Measurements from ENCODE around the gene SEC14L3.

SEC14L3 gene

GRCh38 chr22:30429887-30430286, 41.9 kb downstream of the SEC14L3 start:
- TF ChIP-seq CTCF (conservative IDR thresholded peaks at IDR 0.05; ENCODE audit: low read depth), result no peak
- POLR2A ChIA-PET (ENCODE audit: low non-redundant PET), result no interaction called here
- CTCF ChIA-PET, result interaction anchor here (0.6 kb wide), 1 partner anchor 55 kb away, joined by 3 read pairs; no protein-coding TSS in a partner anchor

GRCh38 chr22:30427871-30428270, 43.9 kb downstream of the SEC14L3 start:
- peak overlapping the region; percentile 45 for H3K27ac ChIP-seq
- no peak for DNase-seq (ENCODE audit: low spot score)
- TF ChIP-seq CTCF (conservative IDR thresholded peaks at IDR 0.05; ENCODE audit: low read depth), result no peak
- ChIA-PET POLR2A (ENCODE audit: low non-redundant PET) (no interaction called here), CTCF (interaction anchor here (0.6 kb wide), 1 partner anchor 8 kb away, joined by 4 read pairs; no protein-coding TSS in a partner anchor)

More at GRCh38 chr22:30429887-30430286, 41.9 kb downstream of the SEC14L3 start:
- peak overlapping the region; percentile 45; the same call in 1 of the 2 replicates for H3K27ac ChIP-seq
- DNase-seq (ENCODE audit: low spot score), result no peak

GRCh38 chr22:30426388-30427353, 45.1 kb downstream of the SEC14L3 start:
- peak; percentile 84 for DNase-seq (ENCODE audit: low spot score)
- POLR2A ChIA-PET (ENCODE audit: low non-redundant PET), result no interaction called here
- CTCF ChIA-PET, result interaction anchor here (0.6 to 1.1 kb wide), 3 partner anchors 44 to 131 kb away, joined by 3 to 4 read pairs (median 3); no protein-coding TSS in a partner anchor
- peak overlapping the region; percentile 99 for H3K27ac ChIP-seq
- peak; percentile 83 for TF ChIP-seq CTCF (conservative IDR thresholded peaks at IDR 0.05; ENCODE audit: low read depth)

GRCh38 chr22:30425616-30426387, 46.0 kb downstream of the SEC14L3 start, which contains the start of gene MTFP1:
MTFP1 (plus strand) TSS chr22:30425768; CDS start chr22:30425880, 112 bp downstream.
- ChIA-PET CTCF (interaction anchor here (1.1 kb wide), 1 partner anchor 60 kb away, joined by 4 read pairs; no protein-coding TSS in a partner anchor), POLR2A (ENCODE audit: low non-redundant PET) (no interaction called here)

GRCh38 chr22:30425327-30425615, 46.5 kb downstream of the SEC14L3 start:
- POLR2A ChIA-PET (ENCODE audit: low non-redundant PET), result no interaction called here
- CTCF ChIA-PET, result no interaction called here
- TF ChIP-seq CTCF (conservative IDR thresholded peaks at IDR 0.05; ENCODE audit: low read depth), result no peak
- H3K27ac ChIP-seq, result peak overlapping the region; percentile 99
- DNase-seq (ENCODE audit: low spot score), result no peak

More at GRCh38 chr22:30425616-30426387, 46.0 kb downstream of the SEC14L3 start, which contains the start of gene MTFP1:
- TF ChIP-seq CTCF (conservative IDR thresholded peaks at IDR 0.05; ENCODE audit: low read depth), result no peak
- peak; percentile 48 for DNase-seq (ENCODE audit: low spot score)
- H3K27ac ChIP-seq, result peak within 1 kb of the TSS; percentile 99
